ENCODE measurements around the gene C3orf18.

C3orf18 gene

GRCh38 chr3:50567386-50568167, at the start of gene C3orf18:
C3orf18 (minus strand) TSS chr3:50567747; CDS start chr3:50565699, 2,048 bp downstream.
- ATAC-seq = peak; percentile 82
- peak; percentile 97 for DNase-seq

- peak; percentile 58 for ATAC-seq
- DNase-seq = peak; percentile 97
Observed at GRCh38 chr3:50616770-50617095, 49.2 kb upstream of the C3orf18 start.

DNA sequence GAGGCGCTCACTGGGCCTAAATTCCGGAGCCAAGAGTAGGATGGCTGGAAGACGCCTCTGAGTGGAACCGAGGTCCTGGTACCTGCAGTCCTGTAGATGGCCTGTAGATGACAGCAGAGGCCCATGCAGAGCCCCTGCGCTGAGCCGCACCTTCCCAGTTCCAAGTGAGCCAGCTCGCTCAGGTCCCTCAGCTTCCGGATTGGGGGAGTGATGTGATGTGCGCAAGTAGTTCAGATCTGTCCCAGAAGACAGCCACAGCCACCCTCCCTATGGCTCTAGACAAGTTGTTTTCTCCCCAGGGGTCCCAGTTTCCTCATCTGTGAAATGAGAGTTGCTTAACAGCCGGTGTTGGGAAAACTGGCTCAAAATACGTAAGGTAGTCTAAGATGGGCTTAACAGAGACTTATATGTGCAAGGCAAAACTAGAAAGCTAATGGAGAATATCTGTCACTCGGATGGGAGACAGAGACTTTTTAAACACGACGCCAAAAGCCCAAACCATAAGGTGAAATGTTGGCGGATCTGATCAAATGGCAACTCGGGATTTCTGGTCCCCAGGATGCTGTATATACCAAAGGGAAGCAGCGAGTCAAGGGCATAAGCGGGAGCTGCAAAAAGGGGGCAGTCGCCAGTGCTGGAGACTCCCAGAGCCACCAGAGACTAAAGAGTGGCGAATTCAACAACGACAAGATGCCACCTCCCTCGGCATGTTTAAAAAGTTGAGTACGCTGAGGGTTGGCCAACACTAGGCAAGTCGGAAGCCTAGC, 48.6 kb upstream of the C3orf18 start:
- peak; percentile 41 for ATAC-seq
- DNase-seq = peak; percentile 87

GRCh38 chr3:50615190-50615589, 47.6 kb upstream of the C3orf18 start:
- DNase-seq = no peak
- no peak for ATAC-seq

DNA sequence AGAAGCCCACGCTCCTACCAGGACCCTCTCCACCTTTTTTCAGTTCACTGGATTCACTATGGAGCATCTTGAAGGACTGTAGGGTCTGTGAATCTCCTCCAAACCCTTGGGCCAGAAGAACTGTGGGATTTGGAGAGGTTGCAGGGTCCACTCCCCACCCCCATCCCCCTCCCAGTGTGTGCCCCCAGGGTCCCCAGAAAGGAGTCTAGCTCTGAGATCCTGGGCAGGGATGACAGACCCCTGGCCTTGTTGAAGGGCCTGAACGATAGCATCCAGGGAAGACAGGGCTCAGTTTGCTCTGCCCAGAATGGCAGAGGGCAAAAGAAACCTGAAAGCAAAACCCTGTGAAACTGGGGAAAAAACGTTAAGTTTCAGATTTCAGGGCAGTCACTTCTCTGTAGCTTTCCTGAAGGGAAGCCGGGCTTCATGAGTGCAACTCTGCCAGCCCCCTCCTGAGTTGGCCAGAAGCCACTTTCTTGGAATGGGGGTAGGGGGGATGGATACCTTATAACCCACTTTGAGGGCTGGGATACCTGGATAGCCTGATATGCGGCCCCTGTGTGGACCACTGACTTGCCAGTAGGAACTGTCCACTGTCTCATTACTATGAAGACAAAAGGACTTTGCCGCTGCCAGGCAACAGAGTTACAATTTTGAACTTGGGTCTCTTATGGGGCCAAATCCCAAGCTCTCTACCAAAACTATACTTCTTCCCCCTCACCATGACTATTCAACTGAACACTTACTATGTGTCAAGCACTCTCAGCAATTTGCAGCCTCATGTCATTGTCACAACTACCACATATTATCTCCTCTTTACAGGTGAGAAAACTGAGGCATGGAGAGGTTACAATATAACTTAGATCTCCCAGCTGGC, 45.7 kb upstream of the C3orf18 start:
- DNase-seq = peak; percentile 27
- ATAC-seq = no peak

DNA sequence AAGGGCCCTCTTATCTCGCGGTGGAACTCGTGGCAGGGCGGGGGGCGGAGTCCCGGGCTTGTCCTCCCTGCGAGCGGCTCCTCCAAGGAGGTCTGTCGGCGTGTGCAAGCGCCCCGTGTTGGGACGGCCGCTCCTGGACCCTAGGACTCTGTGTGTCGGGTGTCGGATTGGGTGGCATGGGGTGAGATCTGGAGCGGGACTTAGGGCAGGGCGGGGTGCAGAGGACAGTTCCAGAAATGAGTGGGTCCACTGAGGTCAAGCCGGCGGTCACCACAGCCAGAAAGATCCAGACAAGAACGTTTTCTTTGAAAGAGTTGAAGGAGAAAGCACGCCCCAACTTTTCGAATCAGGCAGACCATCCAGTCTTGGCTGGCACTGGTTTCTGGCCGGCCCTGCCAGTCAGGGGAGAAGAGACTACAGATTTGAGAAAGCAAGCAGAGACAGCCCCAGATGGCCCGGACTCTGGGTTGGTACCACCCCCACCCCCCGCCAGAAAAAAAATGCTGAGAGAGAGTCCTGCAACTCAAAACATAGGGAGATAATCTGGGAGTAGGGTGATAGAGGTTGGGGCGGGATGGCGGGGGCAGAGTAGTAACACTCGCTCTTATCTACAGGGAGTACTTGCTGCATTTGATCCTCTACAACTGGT, 44.8 kb upstream of the C3orf18 start:
- ATAC-seq (no peak), DNase-seq (no peak)

- DNase-seq (peak; percentile 98), ATAC-seq (peak; percentile 74)
Observed at GRCh38 chr3:50611464-50612233, 44.1 kb upstream of the C3orf18 start, which contains the start of gene CISH. CISH (minus strand) TSS chr3:50611774; CDS start chr3:50611650, 124 bp downstream.

DNA sequence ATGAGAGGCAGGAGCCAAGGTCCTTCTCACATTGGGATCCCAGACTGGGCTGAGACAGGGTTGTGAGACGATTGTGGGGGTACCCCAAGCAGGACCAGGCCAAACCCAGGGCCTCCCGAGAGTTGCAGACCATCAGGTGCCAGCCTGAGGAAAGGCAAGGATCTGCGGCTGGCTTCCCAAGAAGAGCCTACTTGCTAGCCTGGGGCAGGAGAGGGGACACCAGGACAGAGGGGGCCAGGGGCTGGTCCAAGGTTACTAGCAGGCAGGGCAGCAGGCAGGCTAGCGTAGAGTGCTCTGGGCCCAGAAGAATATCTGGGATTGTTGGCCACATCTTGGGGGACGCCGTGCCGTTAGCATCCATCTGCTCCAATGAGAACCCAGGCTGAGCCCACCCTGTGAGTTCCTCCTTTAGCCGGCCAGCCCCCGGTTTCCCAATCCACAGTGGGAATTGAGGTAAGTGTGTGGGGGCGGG, 43.5 kb upstream of the C3orf18 start:
- no peak for ATAC-seq
- DNase-seq = no peak

DNA sequence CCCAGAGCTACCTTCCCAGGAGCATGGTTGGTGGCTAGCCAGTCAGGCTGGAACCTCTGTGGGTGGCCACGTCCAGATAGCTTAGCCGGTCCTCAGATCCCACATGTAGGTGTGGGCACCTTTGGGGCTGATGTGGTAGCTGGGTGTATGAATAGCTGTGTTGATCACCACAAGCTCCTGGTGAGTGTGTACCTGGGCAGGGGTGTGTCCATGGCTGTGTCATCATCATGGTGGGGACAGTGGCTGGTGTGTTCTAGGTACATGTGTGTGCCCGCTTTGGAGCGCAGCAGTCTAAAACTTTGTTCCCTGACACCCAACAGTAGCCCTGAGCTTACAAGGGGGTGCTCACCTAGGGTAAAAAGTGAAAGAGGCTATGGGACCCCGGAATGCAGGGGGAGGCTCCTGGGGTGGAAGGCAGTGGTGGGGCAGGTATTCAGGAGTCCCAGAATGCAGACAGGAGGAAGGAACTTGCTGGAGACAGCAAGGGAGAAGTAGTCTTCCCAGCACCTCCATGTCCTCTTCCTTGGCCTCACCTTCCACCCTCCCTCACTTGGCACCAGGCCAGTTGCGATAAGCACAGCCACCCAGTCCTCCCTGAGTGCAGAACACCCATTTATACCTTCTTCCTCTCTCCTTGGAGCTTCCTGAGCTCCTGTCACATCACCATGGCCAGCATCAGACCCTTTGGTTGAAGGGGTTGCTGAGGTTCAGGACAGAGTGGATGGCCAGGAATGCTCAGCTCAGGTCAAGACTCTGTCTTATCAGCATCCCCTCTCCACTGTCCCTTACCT, 42.8 kb upstream of the C3orf18 start:
- DNase-seq (peak; percentile 55), ATAC-seq (no peak)

DNA sequence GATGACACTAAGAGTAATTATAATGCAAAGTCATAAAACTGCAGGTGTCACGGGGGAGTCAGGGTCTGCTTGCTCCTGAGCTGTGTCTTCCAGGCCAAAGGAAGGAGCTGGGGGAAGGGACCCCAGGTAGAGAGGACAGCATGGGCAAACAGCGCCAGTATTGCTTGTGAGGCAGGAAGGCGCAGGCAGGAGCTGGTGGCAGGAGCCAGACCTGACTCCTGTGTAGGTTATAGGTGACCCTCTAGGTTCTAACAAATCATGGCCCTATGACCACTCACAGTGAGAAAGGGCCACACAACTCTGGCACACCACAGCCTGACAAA, 42.2 kb upstream of the C3orf18 start:
- no peak for ATAC-seq
- peak; percentile 38 for DNase-seq

- DNase-seq = no peak
- no peak for ATAC-seq
Observed at GRCh38 chr3:50609071-50609762, 41.7 kb upstream of the C3orf18 start.

GRCh38 chr3:50608278-50608677, 40.7 kb upstream of the C3orf18 start:
- DNase-seq (peak; percentile 28), ATAC-seq (no peak)

- DNase-seq (peak; percentile 57), ATAC-seq (no peak)
Observed at GRCh38 chr3:50607271-50608091, 39.9 kb upstream of the C3orf18 start.

GRCh38 chr3:50606596-50606995, 39.0 kb upstream of the C3orf18 start:
- peak; percentile 60 for DNase-seq
- ATAC-seq = no peak

- peak; percentile 43 for DNase-seq
- no peak for ATAC-seq
Observed at GRCh38 chr3:50605901-50606326, 38.4 kb upstream of the C3orf18 start.

DNA sequence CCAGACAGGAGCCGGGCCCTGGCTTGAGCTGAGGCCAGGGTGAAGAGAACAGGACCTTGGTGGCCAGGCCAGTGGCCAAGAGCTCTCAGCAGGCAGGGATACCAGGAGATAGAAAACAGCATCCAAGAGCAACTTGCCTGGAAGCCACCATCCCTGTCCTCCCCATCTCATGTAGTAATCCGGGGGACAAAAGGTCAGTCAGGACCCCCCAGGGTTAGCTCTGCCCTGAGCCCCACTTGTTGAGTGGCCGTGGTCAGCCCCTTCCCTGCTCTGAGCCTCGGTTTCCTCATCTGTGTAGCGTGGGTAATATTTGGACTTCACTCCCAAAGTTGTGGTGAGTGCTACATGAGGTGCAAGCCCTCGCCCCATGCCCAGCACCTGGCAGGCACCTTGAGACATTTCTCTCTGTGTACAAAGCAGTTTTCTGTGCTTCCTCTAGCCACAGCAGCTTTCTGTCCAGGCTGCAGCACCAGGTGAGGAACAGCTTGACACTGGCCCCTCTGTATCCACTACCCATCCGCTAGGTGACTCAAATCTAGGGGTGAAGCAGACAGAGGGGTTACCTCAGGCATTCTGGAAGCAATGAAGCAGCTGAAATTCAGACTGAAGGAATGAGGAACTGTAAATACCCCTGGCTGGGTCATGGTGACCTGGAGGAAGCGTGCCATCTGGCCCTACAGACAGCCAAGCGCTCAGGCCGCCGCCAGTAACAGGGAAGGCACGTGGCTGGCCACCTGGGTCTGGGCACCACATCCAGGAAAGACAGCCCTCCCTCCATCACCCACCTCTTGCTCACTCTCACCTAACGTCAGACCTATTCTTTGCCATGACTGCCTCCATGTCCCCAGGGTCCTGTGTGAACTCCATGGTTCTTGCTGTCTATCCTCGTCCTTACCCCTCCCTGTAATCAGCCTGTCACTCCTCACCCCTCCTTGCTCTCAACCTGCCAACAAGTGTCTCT, 37.4 kb upstream of the C3orf18 start:
- no peak for ATAC-seq
- peak; percentile 52 for DNase-seq

GRCh38 chr3:50604110-50604621, 36.6 kb upstream of the C3orf18 start:
- ATAC-seq = no peak
- DNase-seq = no peak

Measured in stimulated activated naive CD8-positive, alpha-beta T cell treated with anti-CD3 and anti-CD28 coated beads, Interleukin-15, Interleukin-2, amounts not matched to agents 100 U/mL and 50 U/mL, for 24 hours (primary cell).